K562 (cell line): ENCODE results near the gene CGNL1. TPM values are rescaled to one million over a fixed set of nuclear protein-coding genes. Genes with fewer than 3 reads are reported as not detected.

Experiments used
- CBX3 ChIP-seq, 2 experiments: IDR thresholded peaks; 1 replicate in 1 of 2; 2 replicates in 1 of 2; pipeline ENCODE4 v1.6.1; 2012; ENCODE audit warnings: inconsistent platforms in 2 of 2, low read length in 2 of 2, borderline replicate concordance in 1 of 2, control low read depth in 1 of 2
- EZH2 ChIP-seq: IDR thresholded peaks from 2 replicates; pipeline ENCODE4 v1.6.1; 2012; ENCODE audit warnings: low read depth, mild to moderate bottlenecking, inconsistent platforms, low read length, borderline replicate concordance
- FOXP4 ChIP-seq: sonication (generic); formaldehyde crosslinking; IDR thresholded peaks from 2 replicates; pipeline ENCODE4 v1.8.0; 2022; ENCODE audit warnings: mild to moderate bottlenecking, missing genetic modification reagents, borderline replicate concordance
- KDM4B ChIP-seq, 2 experiments: fragments of 450-650 bp in 1 of 2; sonication (generic) in 1 of 2; IDR thresholded peaks; 2 replicates each; pipeline ENCODE4 v1.6.1; 2016 to 2017; ENCODE audit warnings: borderline replicate concordance in 2 of 2, antibody characterized with exemption in 1 of 2, low read depth in 1 of 2, mild to moderate bottlenecking in 1 of 2
- KLF10 ChIP-seq: fragments of 250-450 bp; sonication (Bioruptor Pico); IDR thresholded peaks from 2 replicates; pipeline ENCODE4 v1.6.1; 2021; ENCODE audit warnings: matching md5 sums
- MAX ChIP-seq: sonication (generic); formaldehyde crosslinking; IDR thresholded peaks from 2 replicates; pipeline ENCODE4 v1.9.0; 2022; ENCODE audit warnings: mild to moderate bottlenecking, missing genetic modification reagents
- MYNN ChIP-seq, 2 experiments: sonication (generic); formaldehyde crosslinking in 1 of 2; IDR thresholded peaks; 2 replicates each; pipeline versions ENCODE4 v1.5.0 to v1.6.1; 2016 to 2020; ENCODE audit warnings: antibody characterized with exemption in 1 of 2, missing genetic modification reagents in 1 of 2
- NR2C1 ChIP-seq, 2 experiments: fragments of 450-650 bp; IDR thresholded peaks; 2 replicates each; pipeline ENCODE4 v1.6.1; 2017; ENCODE audit warnings: mild to moderate bottlenecking in 2 of 2, antibody characterized with exemption in 1 of 2, inconsistent platforms in 1 of 2, missing compliant biosample characterization in 1 of 2, missing genetic modification characterization in 1 of 2
- NR4A1 ChIP-seq, 2 experiments: fragments of 250-450 bp in 1 of 2; fragments of 450-650 bp in 1 of 2; sonication (Bioruptor Pico) in 1 of 2; IDR thresholded peaks; 2 replicates each; pipeline versions ENCODE4 v1.4.0 to v1.6.1; 2016 to 2020; ENCODE audit warnings: mild to moderate bottlenecking in 2 of 2, missing compliant biosample characterization in 1 of 2, missing genetic modification characterization in 1 of 2, moderate library complexity in 1 of 2
- POLR2G ChIP-seq: fragments of 200-400 bp; formaldehyde crosslinking; IDR thresholded peaks from 2 replicates; pipeline ENCODE4 v1.6.1; 2017; ENCODE audit warnings: low read depth, mild to moderate bottlenecking, antibody characterized with exemption, low read length, moderate library complexity
- SIN3A ChIP-seq, 2 experiments: fragments of 150-350 bp in 1 of 2; IDR thresholded peaks; 2 replicates each; pipeline ENCODE4 v1.6.1; 2011 to 2016; ENCODE audit warnings: borderline replicate concordance in 2 of 2, low read depth in 2 of 2, low read length in 2 of 2, mild to moderate bottlenecking in 2 of 2, moderate library complexity in 2 of 2; ENCODE audit not compliant: control insufficient read depth in 1 of 2
- TCF7 ChIP-seq: sonication (generic); IDR thresholded peaks from 2 replicates; pipeline ENCODE4 v1.6.1; 2016; ENCODE audit warnings: antibody characterized with exemption, borderline replicate concordance
- TEAD1 ChIP-seq, 2 experiments: fragments of 450-650 bp in 1 of 2; sonication (generic) in 1 of 2; formaldehyde crosslinking; IDR thresholded peaks; 2 replicates each; pipeline versions ENCODE4 v1.4.0 to v1.8.0; 2020 to 2022; ENCODE audit warnings: mild to moderate bottlenecking in 2 of 2, missing genetic modification reagents in 1 of 2
- YBX1 ChIP-seq: fragments of 450-650 bp; IDR thresholded peaks from 2 replicates; pipeline ENCODE4 v1.7.1; 2016; ENCODE audit warnings: mild to moderate bottlenecking
- YY1 ChIP-seq, 3 experiments: IDR thresholded peaks; 2 replicates each; pipeline ENCODE4 v1.6.1; 2011; ENCODE audit warnings: low read length in 2 of 3, mild to moderate bottlenecking in 2 of 3, moderate library complexity in 2 of 3, borderline replicate concordance in 1 of 3, control low read depth in 1 of 3, low read depth in 1 of 3; ENCODE audit not compliant: insufficient read depth in 3 of 3, insufficient replicate concordance in 2 of 3, control insufficient read depth in 1 of 3, insufficient read length in 1 of 3; ENCODE audit errors: extremely low read depth in 1 of 3
- ZNF134 ChIP-seq: fragments of 250-450 bp; sonication (Bioruptor Pico); conservative IDR thresholded peaks from 2 replicates; pipeline ENCODE4 v1.4.0; 2020
- ZNF431 ChIP-seq: sonication (generic); formaldehyde crosslinking; IDR thresholded peaks from 2 replicates; pipeline ENCODE4 v1.8.0; 2022; ENCODE audit warnings: mild to moderate bottlenecking, missing genetic modification reagents
- polyA plus RNA-seq, 8 experiments: library from polyadenylated mRNA; depleted of rRNA in 4 of 8; stranded (reverse) in 5 of 8; unstranded in 3 of 8; fragments of >200 nt; fragmentation: Nextera tagmentation in 2 of 8; fragmentation: Illumina TruSeq in 1 of 8; extraction: Ambion mirVana in 2 of 8; extraction: Trizol in 1 of 8; gene quantifications; 2 replicates each; pipeline versions ENCODE4 v1.2.1 to v1.2.3, GENCODE V29; 2011 to 2014; ENCODE audit warnings: inconsistent platforms in 1 of 8, missing spikeins in 1 of 8
- total RNA-seq, 7 experiments: library from RNA; depleted of rRNA in 6 of 7; stranded (reverse); fragments of >200 nt in 6 of 7; fragmentation: Illumina TruSeq in 2 of 7; extraction: Trizol in 2 of 7; gene quantifications; 2 replicates each; pipeline versions ENCODE4 v1.2.1 to v1.2.3, GENCODE V29; 2011 to 2021; ENCODE audit warnings: low replicate concordance in 1 of 7
- TF ChIP-seq, protein P1 (sequence below): sonication (generic); formaldehyde crosslinking; IDR thresholded peaks from 2 replicates; pipeline ENCODE4 v1.8.1; 2023; ENCODE audit warnings: mild to moderate bottlenecking, missing genetic modification reagents
- TF ChIP-seq, protein P2 (sequence below): fragments of 450-650 bp; IDR thresholded peaks from 2 replicates; pipeline ENCODE4 v1.6.1; 2016; ENCODE audit warnings: borderline replicate concordance

The CGNL1 gene
- total and polyA plus RNA-seq, 9 of the 15 experiments (the other 6 are each of a cell fraction or from before 2014, with no cell fraction given): 0.01 to 0.07 TPM; not detected in 7

DNA sequence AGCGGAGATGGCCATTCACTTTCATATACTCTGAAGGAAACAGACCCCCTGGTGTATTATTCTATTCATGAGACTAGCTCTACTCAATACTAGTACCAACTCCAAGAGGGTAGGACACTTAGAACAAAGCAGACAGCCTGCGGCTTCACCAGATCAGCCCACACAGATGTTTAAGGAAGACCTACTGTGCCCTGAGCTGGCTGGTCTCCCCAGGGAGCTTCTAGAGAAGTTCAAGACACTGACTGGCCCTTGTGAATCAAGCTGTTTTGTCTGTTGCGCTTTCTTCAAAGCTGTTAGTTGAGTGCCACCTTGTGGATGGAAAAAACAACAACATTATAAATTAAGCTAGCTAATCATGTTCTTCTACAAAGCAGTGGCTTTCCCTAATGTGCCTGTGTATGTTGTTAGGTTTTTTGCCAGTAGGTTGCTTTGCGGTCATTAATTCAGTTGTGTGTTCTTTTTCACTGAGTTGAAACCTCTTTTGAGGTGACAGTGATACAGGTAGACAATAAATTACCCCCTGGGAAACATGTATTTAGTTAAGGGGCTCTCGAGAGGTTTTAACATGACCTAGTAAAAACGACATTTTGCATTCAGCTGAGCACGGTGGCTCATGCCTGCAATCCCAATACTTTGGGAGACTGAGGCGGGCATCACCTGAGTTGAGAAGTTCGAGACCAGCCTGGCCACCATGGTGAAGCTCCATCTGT, 151.2 kb downstream of the CGNL1 start (continued):
- TF ChIP-seq MYNN (IDR thresholded peaks at IDR 0.05) (no peak), MYNN (CRISPR knock-in tag; IDR thresholded peaks at IDR 0.05) (no peak), YBX1 (no peak), NR4A1 (CRISPR knock-in tag; IDR thresholded peaks at IDR 0.05) (no peak), NR4A1 (tag; IDR thresholded peaks at IDR 0.05) (no peak), TEAD1 (CRISPR knock-in tag; IDR thresholded peaks at IDR 0.05) (no peak), CBX3 (IDR thresholded peaks at IDR 0.05; ENCODE audit: borderline replicate concordance in 1 of 2, low read length in 2 of 2) (no peak), TCF7 (no peak), FOXP4 (no peak), MAX (no peak), NR2C1 (IDR thresholded peaks at IDR 0.05) (no peak), NR2C1 (tag; IDR thresholded peaks at IDR 0.05) (no peak), ZNF431 (no peak), ZNF134 (no peak), YY1 (IDR thresholded peaks at IDR 0.05; ENCODE audit: borderline replicate concordance in 1 of 3, control insufficient read depth in 1 of 3, extremely low read depth in 1 of 3, insufficient read depth in 3 of 3, insufficient read length in 1 of 3, insufficient replicate concordance in 2 of 3, low read depth in 1 of 3, low read length in 2 of 3) (no peak), POLR2G (no peak), KDM4B (IDR thresholded peaks at IDR 0.05; ENCODE audit: borderline replicate concordance in 2 of 2, low read depth in 1 of 2) (no peak), SIN3A (IDR thresholded peaks at IDR 0.05; ENCODE audit: borderline replicate concordance in 2 of 2, control insufficient read depth in 1 of 2, low read depth in 2 of 2, low read length in 2 of 2) (no peak), EZH2 (no peak), KLF10 (CRISPR knock-in tag) (no peak)
- TF ChIP-seq, protein P1, sequence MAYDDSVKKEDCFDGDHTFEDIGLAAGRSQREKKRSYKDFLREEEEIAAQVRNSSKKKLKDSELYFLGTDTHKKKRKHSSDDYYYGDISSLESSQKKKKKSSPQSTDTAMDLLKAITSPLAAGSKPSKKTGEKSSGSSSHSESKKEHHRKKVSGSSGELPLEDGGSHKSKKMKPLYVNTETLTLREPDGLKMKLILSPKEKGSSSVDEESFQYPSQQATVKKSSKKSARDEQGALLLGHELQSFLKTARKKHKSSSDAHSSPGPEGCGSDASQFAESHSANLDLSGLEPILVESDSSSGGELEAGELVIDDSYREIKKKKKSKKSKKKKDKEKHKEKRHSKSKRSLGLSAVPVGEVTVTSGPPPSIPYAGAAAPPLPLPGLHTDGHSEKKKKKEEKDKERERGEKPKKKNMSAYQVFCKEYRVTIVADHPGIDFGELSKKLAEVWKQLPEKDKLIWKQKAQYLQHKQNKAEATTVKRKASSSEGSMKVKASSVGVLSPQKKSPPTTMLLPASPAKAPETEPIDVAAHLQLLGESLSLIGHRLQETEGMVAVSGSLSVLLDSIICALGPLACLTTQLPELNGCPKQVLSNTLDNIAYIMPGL (CRISPR knock-in tag): no peak
- TF ChIP-seq, protein P2, sequence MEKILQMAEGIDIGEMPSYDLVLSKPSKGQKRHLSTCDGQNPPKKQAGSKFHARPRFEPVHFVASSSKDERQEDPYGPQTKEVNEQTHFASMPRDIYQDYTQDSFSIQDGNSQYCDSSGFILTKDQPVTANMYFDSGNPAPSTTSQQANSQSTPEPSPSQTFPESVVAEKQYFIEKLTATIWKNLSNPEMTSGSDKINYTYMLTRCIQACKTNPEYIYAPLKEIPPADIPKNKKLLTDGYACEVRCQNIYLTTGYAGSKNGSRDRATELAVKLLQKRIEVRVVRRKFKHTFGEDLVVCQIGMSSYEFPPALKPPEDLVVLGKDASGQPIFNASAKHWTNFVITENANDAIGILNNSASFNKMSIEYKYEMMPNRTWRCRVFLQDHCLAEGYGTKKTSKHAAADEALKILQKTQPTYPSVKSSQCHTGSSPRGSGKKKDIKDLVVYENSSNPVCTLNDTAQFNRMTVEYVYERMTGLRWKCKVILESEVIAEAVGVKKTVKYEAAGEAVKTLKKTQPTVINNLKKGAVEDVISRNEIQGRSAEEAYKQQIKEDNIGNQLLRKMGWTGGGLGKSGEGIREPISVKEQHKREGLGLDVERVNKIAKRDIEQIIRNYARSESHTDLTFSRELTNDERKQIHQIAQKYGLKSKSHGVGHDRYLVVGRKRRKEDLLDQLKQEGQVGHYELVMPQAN: no peak
